HepG2 (cell line): ENCODE data around the gene RBM28. TPM values are rescaled to one million over a fixed set of nuclear protein-coding genes. Genes with fewer than 3 reads are reported as not detected.
A peak's percentile ranks its signal among the peaks of the same experiment; 100 is the strongest.

Experiments
- CREM ChIP-seq, 2 experiments: sonication (generic) in 1 of 2; formaldehyde crosslinking in 1 of 2; IDR thresholded peaks; 2 replicates each; pipeline versions ENCODE4 v1.4.0 to v1.6.1; 2016 to 2020; ENCODE audit warnings: antibody characterized with exemption in 1 of 2, mild to moderate bottlenecking in 1 of 2, missing genetic modification reagents in 1 of 2
- DPF2 ChIP-seq: sonication (generic); formaldehyde crosslinking; IDR thresholded peaks from 2 replicates; pipeline ENCODE4 v1.4.0; 2020; ENCODE audit warnings: mild to moderate bottlenecking, low read depth, missing genetic modification reagents, borderline replicate concordance
- SALL2 ChIP-seq: sonication (generic); formaldehyde crosslinking; IDR thresholded peaks from 2 replicates; pipeline ENCODE4 v1.8.1; 2023; ENCODE audit warnings: mild to moderate bottlenecking, missing genetic modification reagents, inconsistent platforms
- SNAPC2 ChIP-seq: sonication (generic); formaldehyde crosslinking; IDR thresholded peaks from 2 replicates; pipeline ENCODE4 v1.8.1; 2022; ENCODE audit warnings: mild to moderate bottlenecking, missing genetic modification reagents
- ZBTB7A ChIP-seq: sonication (generic); formaldehyde crosslinking; IDR thresholded peaks from 2 replicates; pipeline ENCODE4 v1.8.0; 2022; ENCODE audit warnings: mild to moderate bottlenecking, missing genetic modification reagents
- ZFP36L1 ChIP-seq: sonication (generic); formaldehyde crosslinking; IDR thresholded peaks from 2 replicates; pipeline ENCODE4 v1.8.0; 2022; ENCODE audit warnings: mild to moderate bottlenecking, missing genetic modification reagents, moderate library complexity
- polyA plus RNA-seq, 8 experiments: library from polyadenylated mRNA; depleted of rRNA in 3 of 8; stranded (reverse) in 7 of 8; unstranded in 1 of 8; fragments of >200 nt; fragmentation: Illumina TruSeq in 4 of 8; extraction: Trizol in 4 of 8; gene quantifications; 2 replicates each; pipeline versions ENCODE4 v1.2.1 to v1.2.3, GENCODE V29; 2011 to 2016; ENCODE audit warnings: low read depth in 4 of 8, missing spikeins in 1 of 8, mixed read lengths in 1 of 8; ENCODE audit not compliant: insufficient read depth in 1 of 8
- total RNA-seq, 5 experiments: library from RNA; depleted of rRNA; stranded (reverse); fragments of >200 nt; fragmentation: Illumina TruSeq; extraction: Trizol; gene quantifications; 2 replicates each; pipeline ENCODE4 v1.2.3, GENCODE V29; 2016; ENCODE audit warnings: low read depth in 1 of 5
- TF ChIP-seq, protein P1 (sequence below): sonication (generic); formaldehyde crosslinking; IDR thresholded peaks from 2 replicates; pipeline ENCODE4 v1.5.1; 2020; ENCODE audit warnings: missing genetic modification reagents, mild to moderate bottlenecking, borderline replicate concordance
- TF ChIP-seq, protein P2 (sequence below): sonication (generic); formaldehyde crosslinking; IDR thresholded peaks from 2 replicates; pipeline ENCODE4 v1.5.1; 2020; ENCODE audit warnings: missing genetic modification reagents, mild to moderate bottlenecking, borderline replicate concordance
- TF ChIP-seq, protein P3 (sequence below): IDR thresholded peaks from 2 replicates; pipeline ENCODE4 v1.6.1; 2016; ENCODE audit warnings: low read depth, borderline replicate concordance
- TF ChIP-seq, protein P4 (sequence below): sonication (generic); formaldehyde crosslinking; IDR thresholded peaks from 2 replicates; pipeline ENCODE4 v1.4.0; 2020; ENCODE audit warnings: missing genetic modification reagents; ENCODE audit errors: not compliant biosample characterization
- TF ChIP-seq, protein P5 (sequence below): sonication (generic); formaldehyde crosslinking; IDR thresholded peaks from 2 replicates; pipeline ENCODE4 v1.4.0; 2020; ENCODE audit warnings: missing genetic modification reagents, mild to moderate bottlenecking, borderline replicate concordance
- TF ChIP-seq, protein P6 (sequence below): sonication (generic); formaldehyde crosslinking; conservative IDR thresholded peaks from 2 replicates; pipeline ENCODE4 v1.4.0; 2020; ENCODE audit warnings: missing genetic modification reagents

Gene RBM28
- total and polyA plus RNA-seq, 2 of the 13 experiments (the other 11 are each of a cell fraction or from before 2014, with no cell fraction given): 20.5 to 49.0 TPM

DNA sequence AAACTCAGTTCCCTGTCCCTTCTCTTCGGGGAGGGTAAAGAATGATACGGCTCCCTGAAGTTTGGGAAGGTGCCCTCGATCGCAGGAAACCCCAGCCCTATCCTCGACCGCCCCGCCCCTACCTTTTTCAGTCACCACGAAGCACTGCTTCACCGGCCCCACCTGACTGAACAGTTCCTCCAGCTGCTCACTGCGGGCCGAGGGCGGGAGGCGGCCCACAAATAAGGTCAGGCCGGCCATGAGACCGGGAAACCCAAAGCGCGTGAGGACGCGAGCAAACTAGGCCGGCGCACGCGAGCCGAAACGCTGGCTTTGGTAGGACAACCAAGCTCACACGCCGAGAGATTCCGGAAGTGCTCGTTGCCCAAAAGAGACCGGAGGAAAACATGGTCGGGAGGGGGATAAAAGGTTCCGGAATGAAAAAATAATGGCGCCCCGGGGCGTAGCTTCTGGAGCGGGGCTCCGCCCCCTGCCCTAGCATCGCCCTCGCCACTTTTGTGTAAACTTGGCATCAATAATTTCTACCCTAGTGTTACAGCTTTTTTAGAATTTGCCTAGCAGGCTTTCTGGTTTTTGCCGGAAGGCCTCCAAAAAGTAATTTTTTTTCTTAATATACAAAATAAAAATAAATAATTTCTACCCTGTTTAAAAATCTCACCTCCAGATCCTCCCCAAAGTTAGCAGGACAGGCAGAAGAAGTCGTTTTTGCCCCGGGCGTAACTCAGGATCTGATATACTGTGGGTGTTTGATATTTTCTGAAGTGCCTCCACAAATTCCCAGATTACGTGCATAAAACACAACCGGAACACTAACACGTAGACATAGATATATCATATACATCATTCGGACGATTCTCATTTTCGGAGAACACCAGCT, at the start of gene RBM28 (continued):
- TF ChIP-seq, protein P1, sequence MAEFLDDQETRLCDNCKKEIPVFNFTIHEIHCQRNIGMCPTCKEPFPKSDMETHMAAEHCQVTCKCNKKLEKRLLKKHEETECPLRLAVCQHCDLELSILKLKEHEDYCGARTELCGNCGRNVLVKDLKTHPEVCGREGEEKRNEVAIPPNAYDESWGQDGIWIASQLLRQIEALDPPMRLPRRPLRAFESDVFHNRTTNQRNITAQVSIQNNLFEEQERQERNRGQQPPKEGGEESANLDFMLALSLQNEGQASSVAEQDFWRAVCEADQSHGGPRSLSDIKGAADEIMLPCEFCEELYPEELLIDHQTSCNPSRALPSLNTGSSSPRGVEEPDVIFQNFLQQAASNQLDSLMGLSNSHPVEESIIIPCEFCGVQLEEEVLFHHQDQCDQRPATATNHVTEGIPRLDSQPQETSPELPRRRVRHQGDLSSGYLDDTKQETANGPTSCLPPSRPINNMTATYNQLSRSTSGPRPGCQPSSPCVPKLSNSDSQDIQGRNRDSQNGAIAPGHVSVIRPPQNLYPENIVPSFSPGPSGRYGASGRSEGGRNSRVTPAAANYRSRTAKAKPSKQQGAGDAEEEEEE (CRISPR knock-in tag): 0 out of 2 replicates have a peak, but pooled peaks have one; percentile 40
- TF ChIP-seq SALL2 (peak; percentile 99), ZBTB7A (CRISPR knock-in tag) (peak; percentile 91), SNAPC2 (CRISPR knock-in tag) (peak; percentile 99), ZFP36L1 (peak; percentile 100), CREM (IDR thresholded peaks at IDR 0.05) (peak; percentile 73), CREM (CRISPR knock-in tag; IDR thresholded peaks at IDR 0.05) (0 out of 2 replicates have a peak, but pooled peaks have one; percentile 11), DPF2 (CRISPR knock-in tag) (no peak)
- TF ChIP-seq, protein P2, sequence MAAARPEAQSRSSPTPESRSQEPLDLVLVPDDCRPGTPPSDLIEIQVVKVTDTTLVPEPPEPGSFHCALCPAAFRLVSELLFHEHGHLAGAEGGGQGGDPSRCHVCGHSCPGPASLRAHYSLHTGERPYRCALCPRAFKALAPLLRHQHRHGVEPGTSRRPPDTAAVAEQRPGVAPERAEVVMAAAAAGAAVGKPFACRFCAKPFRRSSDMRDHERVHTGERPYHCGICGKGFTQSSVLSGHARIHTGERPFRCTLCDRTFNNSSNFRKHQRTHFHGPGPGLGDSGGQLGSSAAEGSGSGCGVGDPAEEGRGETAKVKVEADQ (CRISPR knock-in tag): peak; percentile 99
- TF ChIP-seq, protein P3, sequence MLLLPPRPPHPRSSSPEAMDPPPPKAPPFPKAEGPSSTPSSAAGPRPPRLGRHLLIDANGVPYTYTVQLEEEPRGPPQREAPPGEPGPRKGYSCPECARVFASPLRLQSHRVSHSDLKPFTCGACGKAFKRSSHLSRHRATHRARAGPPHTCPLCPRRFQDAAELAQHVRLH (CRISPR knock-in tag): peak; percentile 100
- TF ChIP-seq, protein P4, sequence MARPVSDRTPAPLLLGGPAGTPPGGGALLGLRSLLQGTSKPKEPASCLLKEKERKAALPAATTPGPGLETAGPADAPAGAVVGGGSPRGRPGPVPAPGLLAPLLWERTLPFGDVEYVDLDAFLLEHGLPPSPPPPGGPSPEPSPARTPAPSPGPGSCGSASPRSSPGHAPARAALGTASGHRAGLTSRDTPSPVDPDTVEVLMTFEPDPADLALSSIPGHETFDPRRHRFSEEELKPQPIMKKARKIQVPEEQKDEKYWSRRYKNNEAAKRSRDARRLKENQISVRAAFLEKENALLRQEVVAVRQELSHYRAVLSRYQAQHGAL (CRISPR knock-in tag): peak; percentile 85
- TF ChIP-seq, protein P5, sequence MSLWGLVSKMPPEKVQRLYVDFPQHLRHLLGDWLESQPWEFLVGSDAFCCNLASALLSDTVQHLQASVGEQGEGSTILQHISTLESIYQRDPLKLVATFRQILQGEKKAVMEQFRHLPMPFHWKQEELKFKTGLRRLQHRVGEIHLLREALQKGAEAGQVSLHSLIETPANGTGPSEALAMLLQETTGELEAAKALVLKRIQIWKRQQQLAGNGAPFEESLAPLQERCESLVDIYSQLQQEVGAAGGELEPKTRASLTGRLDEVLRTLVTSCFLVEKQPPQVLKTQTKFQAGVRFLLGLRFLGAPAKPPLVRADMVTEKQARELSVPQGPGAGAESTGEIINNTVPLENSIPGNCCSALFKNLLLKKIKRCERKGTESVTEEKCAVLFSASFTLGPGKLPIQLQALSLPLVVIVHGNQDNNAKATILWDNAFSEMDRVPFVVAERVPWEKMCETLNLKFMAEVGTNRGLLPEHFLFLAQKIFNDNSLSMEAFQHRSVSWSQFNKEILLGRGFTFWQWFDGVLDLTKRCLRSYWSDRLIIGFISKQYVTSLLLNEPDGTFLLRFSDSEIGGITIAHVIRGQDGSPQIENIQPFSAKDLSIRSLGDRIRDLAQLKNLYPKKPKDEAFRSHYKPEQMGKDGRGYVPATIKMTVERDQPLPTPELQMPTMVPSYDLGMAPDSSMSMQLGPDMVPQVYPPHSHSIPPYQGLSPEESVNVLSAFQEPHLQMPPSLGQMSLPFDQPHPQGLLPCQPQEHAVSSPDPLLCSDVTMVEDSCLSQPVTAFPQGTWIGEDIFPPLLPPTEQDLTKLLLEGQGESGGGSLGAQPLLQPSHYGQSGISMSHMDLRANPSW (CRISPR knock-in tag): peak; percentile 83
- TF ChIP-seq, protein P6, sequence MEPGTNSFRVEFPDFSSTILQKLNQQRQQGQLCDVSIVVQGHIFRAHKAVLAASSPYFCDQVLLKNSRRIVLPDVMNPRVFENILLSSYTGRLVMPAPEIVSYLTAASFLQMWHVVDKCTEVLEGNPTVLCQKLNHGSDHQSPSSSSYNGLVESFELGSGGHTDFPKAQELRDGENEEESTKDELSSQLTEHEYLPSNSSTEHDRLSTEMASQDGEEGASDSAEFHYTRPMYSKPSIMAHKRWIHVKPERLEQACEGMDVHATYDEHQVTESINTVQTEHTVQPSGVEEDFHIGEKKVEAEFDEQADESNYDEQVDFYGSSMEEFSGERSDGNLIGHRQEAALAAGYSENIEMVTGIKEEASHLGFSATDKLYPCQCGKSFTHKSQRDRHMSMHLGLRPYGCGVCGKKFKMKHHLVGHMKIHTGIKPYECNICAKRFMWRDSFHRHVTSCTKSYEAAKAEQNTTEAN (CRISPR knock-in tag): peak; percentile 96
